DND-41 (cell line): ENCODE measurements around the gene PCDHA4.
"Not testable (repeated sequence)": the region's sequence is repeated elsewhere in the genome, so short reads cannot be mapped to it uniquely, and the experiment has no call there.

Experiments used
- ATAC-seq: fragments of 200-7000 bp; cut with Tn5 transposase; 3 replicates; pipeline ENCODE4 v1.9.1; 2021; ENCODE audit warnings: low read depth; ENCODE audit not compliant: insufficient read depth
- DNase-seq: peaks from one replicate; pipeline ENCODE4 v3.0.0-alpha.2; 2020
- H2AFZ ChIP-seq: 2 replicates; pipeline ENCODE4 v1.6.0; 2012; ENCODE audit warnings: low read depth, low read length
- H3K27ac ChIP-seq: 2 replicates; pipeline ENCODE4 v1.5.1; 2012; ENCODE audit warnings: low read length, inconsistent platforms
- H3K27me3 ChIP-seq: fragments of 200-600 bp; sonication (generic); 2 replicates; pipeline ENCODE4 v1.6.0; 2012; ENCODE audit warnings: low read length, mild to moderate bottlenecking, inconsistent platforms; ENCODE audit not compliant: insufficient read depth, poor library complexity
- H3K36me3 ChIP-seq: 2 replicates; pipeline ENCODE4 v1.5.1; 2012; ENCODE audit warnings: low read length, inconsistent platforms; ENCODE audit not compliant: insufficient read depth
- H3K4me1 ChIP-seq: 2 replicates; pipeline ENCODE4 v1.5.1; 2012; ENCODE audit warnings: mild to moderate bottlenecking, low read length; ENCODE audit not compliant: insufficient read depth
- H3K4me2 ChIP-seq: 2 replicates; pipeline ENCODE4 v1.6.0; 2012; ENCODE audit warnings: mild to moderate bottlenecking, moderate library complexity, low read length, inconsistent platforms; ENCODE audit not compliant: insufficient read depth
- H3K4me3 ChIP-seq, 2 experiments: fragments of 200-600 bp in 1 of 2; shearing (Covaris generic) in 1 of 2; 2 replicates each; pipeline ENCODE4 v1.5.1; 2012 to 2016; ENCODE audit warnings: inconsistent platforms in 2 of 2, low read length in 2 of 2, mild to moderate bottlenecking in 2 of 2, low read depth in 1 of 2, moderate library complexity in 1 of 2
- H3K79me2 ChIP-seq: 2 replicates; pipeline ENCODE4 v1.6.0; 2012; ENCODE audit warnings: low read length, inconsistent platforms; ENCODE audit not compliant: insufficient read depth
- H3K9ac ChIP-seq: 2 replicates; pipeline ENCODE4 v1.6.0; 2012; ENCODE audit warnings: low read depth, mild to moderate bottlenecking, inconsistent platforms, low read length, moderate library complexity
- H3K9me3 ChIP-seq: 2 replicates; pipeline ENCODE4 v1.5.1; 2012; ENCODE audit warnings: low read length, moderate library complexity, mild to moderate bottlenecking, inconsistent platforms; ENCODE audit not compliant: insufficient read depth, severe bottlenecking
- H4K20me1 ChIP-seq: 2 replicates; pipeline ENCODE4 v1.6.0; 2012; ENCODE audit warnings: low read length; ENCODE audit not compliant: insufficient read depth
- EZH2 ChIP-seq: IDR thresholded peaks from 3 replicates; pipeline ENCODE4 v1.6.1; 2012; ENCODE audit warnings: borderline replicate concordance, low read depth, mild to moderate bottlenecking, moderate library complexity, low read length, inconsistent platforms; ENCODE audit not compliant: severe bottlenecking
- TF ChIP-seq, protein P1 (sequence below): IDR thresholded peaks from 2 replicates; pipeline ENCODE4 v1.5.1; 2012; ENCODE audit warnings: borderline replicate concordance, low read length, moderate library complexity, mild to moderate bottlenecking; ENCODE audit not compliant: poor library complexity, severe bottlenecking; ENCODE audit errors: extremely low read depth

Gene PCDHA4

DNA sequence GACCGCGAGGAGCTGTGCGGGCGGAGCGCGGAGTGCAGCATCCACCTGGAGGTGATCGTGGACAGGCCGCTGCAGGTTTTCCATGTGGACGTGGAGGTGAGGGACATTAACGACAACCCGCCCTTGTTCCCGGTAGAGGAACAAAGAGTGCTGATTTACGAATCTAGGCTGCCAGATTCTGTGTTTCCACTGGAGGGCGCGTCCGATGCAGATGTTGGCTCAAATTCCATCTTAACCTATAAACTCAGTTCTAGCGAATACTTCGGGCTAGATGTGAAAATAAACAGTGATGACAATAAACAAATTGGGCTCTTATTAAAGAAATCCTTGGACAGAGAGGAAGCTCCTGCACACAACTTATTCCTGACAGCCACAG lies 21.5 kb downstream of the PCDHA4 start:
- Histone ChIP-seq H2AFZ (no peak overlapping the region), H3K9ac (no peak overlapping the region), H3K27ac (no peak overlapping the region), H3K4me1 (no peaks in the 10 kb centered on the region), H4K20me1 (no peaks in the 10 kb centered on the region), H3K27me3 (no peaks in the 10 kb centered on the region), H3K79me2 (no peaks in the 10 kb centered on the region), H3K36me3 (no peaks in the 10 kb centered on the region), H3K4me2 (no peak overlapping the region), H3K4me3 (no peak overlapping the region), H3K9me3 (no peaks in the 10 kb centered on the region)
- TF ChIP-seq, protein P1, sequence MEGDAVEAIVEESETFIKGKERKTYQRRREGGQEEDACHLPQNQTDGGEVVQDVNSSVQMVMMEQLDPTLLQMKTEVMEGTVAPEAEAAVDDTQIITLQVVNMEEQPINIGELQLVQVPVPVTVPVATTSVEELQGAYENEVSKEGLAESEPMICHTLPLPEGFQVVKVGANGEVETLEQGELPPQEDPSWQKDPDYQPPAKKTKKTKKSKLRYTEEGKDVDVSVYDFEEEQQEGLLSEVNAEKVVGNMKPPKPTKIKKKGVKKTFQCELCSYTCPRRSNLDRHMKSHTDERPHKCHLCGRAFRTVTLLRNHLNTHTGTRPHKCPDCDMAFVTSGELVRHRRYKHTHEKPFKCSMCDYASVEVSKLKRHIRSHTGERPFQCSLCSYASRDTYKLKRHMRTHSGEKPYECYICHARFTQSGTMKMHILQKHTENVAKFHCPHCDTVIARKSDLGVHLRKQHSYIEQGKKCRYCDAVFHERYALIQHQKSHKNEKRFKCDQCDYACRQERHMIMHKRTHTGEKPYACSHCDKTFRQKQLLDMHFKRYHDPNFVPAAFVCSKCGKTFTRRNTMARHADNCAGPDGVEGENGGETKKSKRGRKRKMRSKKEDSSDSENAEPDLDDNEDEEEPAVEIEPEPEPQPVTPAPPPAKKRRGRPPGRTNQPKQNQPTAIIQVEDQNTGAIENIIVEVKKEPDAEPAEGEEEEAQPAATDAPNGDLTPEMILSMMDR = no peak
- TF ChIP-seq EZH2 = no peak
- DNase-seq = no peak
- ATAC-seq = no peak

- not testable (repeated sequence) for H3K36me3 ChIP-seq, H2AFZ ChIP-seq, DNase-seq
Measured at GRCh38 chr5:140829511-140830501, 22.9 kb downstream of the PCDHA4 start.

GRCh38 chr5:140833993-140834392 lies 27.1 kb downstream of the PCDHA4 start, which contains the start of gene PCDHA7:
Gene PCDHA7, plus strand, starts transcription at chr5:140834269. Its CDS starts 115 bp downstream, at chr5:140834384.
- Histone ChIP-seq H3K4me3 (no peak within 1 kb of the TSS), H3K9me3 (no peaks in the 10 kb centered on the region), H3K9ac (no peak within 1 kb of the TSS), H3K4me2 (no peak within 1 kb of the TSS), H2AFZ (no peak within 1 kb of the TSS), H4K20me1 (no peaks in the 10 kb centered on the region), H3K79me2 (no peaks in the 10 kb centered on the region), H3K27me3 (no peaks in the 10 kb centered on the region), H3K27ac (no peak within 1 kb of the TSS), H3K36me3 (no peaks in the 10 kb centered on the region), H3K4me1 (no peaks in the 10 kb centered on the region)
- ATAC-seq (no peak), DNase-seq (no peak)
- TF ChIP-seq EZH2 = no peak
- TF ChIP-seq, protein P1 = no peak

More at GRCh38 chr5:140829511-140830501, 22.9 kb downstream of the PCDHA4 start:
- H3K9me3 ChIP-seq, H3K9ac ChIP-seq, H3K27ac ChIP-seq, H3K4me3 ChIP-seq, H4K20me1 ChIP-seq, ATAC-seq, H3K79me2 ChIP-seq, H3K4me2 ChIP-seq, H3K27me3 ChIP-seq, H3K4me1 ChIP-seq: not testable (repeated sequence)

- H3K4me3 ChIP-seq, DNase-seq, H4K20me1 ChIP-seq, ATAC-seq, H3K36me3 ChIP-seq, H3K4me1 ChIP-seq, H3K27me3 ChIP-seq, H3K27ac ChIP-seq, H3K9me3 ChIP-seq, H3K4me2 ChIP-seq, H3K9ac ChIP-seq, H2AFZ ChIP-seq, H3K79me2 ChIP-seq: not testable (repeated sequence)
Measured at GRCh38 chr5:140834439-140835008, 27.7 kb downstream of the PCDHA4 start.
